IMR-90 (cell line): ENCODE data around the gene ASCL5. TPM values are rescaled to one million over a fixed set of nuclear protein-coding genes. Genes with fewer than 3 reads are reported as not detected.

Experiments used
- ATAC-seq: fragments of 200-7000 bp; cut with Tn5 transposase; 2 replicates; pipeline ENCODE4 v1.9.1; 2020; ENCODE audit warnings: low read depth, mild to moderate bottlenecking, moderate library complexity
- BruUV-seq: library from RNA; stranded (reverse); fragments of 400-500 nt; replicated peaks from 2 replicates; lab custom pipeline; 2021; lab: Mats Ljungman, UMichigan
- CTCF ChIA-PET: fragments of 300-600 bp; formaldehyde crosslinking; extraction: SDS; loops from one replicate; lab custom pipeline; 2021; ENCODE audit warnings: antibody characterized with exemption; lab: Yijun Ruan, JAX
- POLR2A ChIA-PET: fragments of 300-600 bp; sonication (Branson Sonifier 250); formaldehyde crosslinking; loops from one replicate; lab custom pipeline; 2022; ENCODE audit warnings: antibody characterized with exemption; ENCODE audit not compliant: unreplicated experiment; lab: Charles Lee
- DNase-seq: peaks from one replicate; pipeline ENCODE4 v3.0.0; 2013
- H2AFZ ChIP-seq: replicated peaks from 2 replicates; pipeline ENCODE3; 2013; ENCODE audit warnings: low read length, mild to moderate bottlenecking; ENCODE audit not compliant: poor library complexity
- H2AK5ac ChIP-seq: 2 replicates; pipeline ENCODE4 v1.6.1; 2013; ENCODE audit warnings: low read depth, low read length, inconsistent platforms
- H2AK9ac ChIP-seq: replicated peaks from 2 replicates; pipeline ENCODE3; 2013; ENCODE audit warnings: mild to moderate bottlenecking, low read depth, low read length, moderate library complexity; ENCODE audit not compliant: poor library complexity
- H2BK120ac ChIP-seq: 2 replicates; pipeline ENCODE4 v1.6.1; 2013; ENCODE audit warnings: low read depth, low read length, inconsistent platforms
- H2BK15ac ChIP-seq: 3 replicates; pipeline ENCODE4 v1.6.1; 2013; ENCODE audit warnings: low read depth, low read length, inconsistent platforms
- H2BK20ac ChIP-seq: 2 replicates; pipeline ENCODE4 v1.6.1; 2013; ENCODE audit warnings: low read depth, mild to moderate bottlenecking, inconsistent platforms, low read length, moderate library complexity
- H2BK5ac ChIP-seq: 2 replicates; pipeline ENCODE4 v1.6.1; 2013; ENCODE audit warnings: mild to moderate bottlenecking, low read depth, low read length, inconsistent platforms; ENCODE audit not compliant: poor library complexity, severe bottlenecking
- H3K14ac ChIP-seq: replicated peaks from 2 replicates; pipeline ENCODE4 v1.6.1; 2013; ENCODE audit warnings: low read depth, low read length, inconsistent platforms
- H3K18ac ChIP-seq: 2 replicates; pipeline ENCODE4 v1.6.1; 2013; ENCODE audit warnings: low read depth, low read length, control low read depth
- H3K23ac ChIP-seq: 2 replicates; pipeline ENCODE4 v1.6.1; 2013; ENCODE audit warnings: low read depth, low read length, inconsistent platforms
- H3K27ac ChIP-seq: 2 replicates; pipeline ENCODE4 v1.5.1; 2013; ENCODE audit warnings: mild to moderate bottlenecking, control low read depth, low read length; ENCODE audit not compliant: insufficient read depth
- H3K27me3 ChIP-seq: 2 replicates; pipeline ENCODE4 v1.6.1; 2013; ENCODE audit warnings: low read length; ENCODE audit not compliant: control insufficient read depth, insufficient read depth
- H3K36me3 ChIP-seq: 2 replicates; pipeline ENCODE4 v1.6.1; 2013; ENCODE audit warnings: low read length, mixed read lengths; ENCODE audit not compliant: control insufficient read depth, insufficient read depth
- H3K4ac ChIP-seq: 2 replicates; pipeline ENCODE4 v1.6.1; 2013; ENCODE audit warnings: low read depth, low read length, inconsistent platforms
- H3K4me1 ChIP-seq: 2 replicates; pipeline ENCODE4 v1.6.1; 2013; ENCODE audit warnings: low read length, mixed read lengths; ENCODE audit not compliant: control insufficient read depth, insufficient read depth
- H3K4me2 ChIP-seq: 2 replicates; pipeline ENCODE4 v1.6.1; 2013; ENCODE audit warnings: low read depth, mild to moderate bottlenecking, control low read depth, low read length, moderate library complexity
- H3K4me3 ChIP-seq: 2 replicates; pipeline ENCODE4 v1.5.1; 2013; ENCODE audit warnings: low read depth, mild to moderate bottlenecking, control low read depth, low read length, moderate library complexity; ENCODE audit not compliant: insufficient read depth
- H3K56ac ChIP-seq: 2 replicates; pipeline ENCODE4 v1.6.1; 2013; ENCODE audit warnings: low read length, inconsistent platforms; ENCODE audit not compliant: insufficient read depth; ENCODE audit errors: extremely low read depth
- H3K79me1 ChIP-seq, 2 experiments: 2 replicates each; pipeline ENCODE4 v1.6.1; 2013; ENCODE audit warnings: low read length in 2 of 2, inconsistent platforms in 1 of 2, low read depth in 1 of 2
- H3K9ac ChIP-seq: 2 replicates; pipeline ENCODE4 v1.6.1; 2013; ENCODE audit warnings: low read depth, low read length, control low read depth
- H3K9me1 ChIP-seq: 2 replicates; pipeline ENCODE4 v1.6.1; 2013; ENCODE audit warnings: low read length, inconsistent platforms; ENCODE audit not compliant: insufficient read depth
- H3K9me3 ChIP-seq: 2 replicates; pipeline ENCODE4 v1.6.1; 2013; ENCODE audit warnings: low read length; ENCODE audit not compliant: control insufficient read depth, insufficient read depth
- H4K20me1 ChIP-seq: 2 replicates; pipeline ENCODE4 v1.6.1; 2013; ENCODE audit warnings: low read length, inconsistent platforms; ENCODE audit not compliant: insufficient read depth
- H4K5ac ChIP-seq: 2 replicates; pipeline ENCODE4 v1.6.1; 2013; ENCODE audit warnings: mild to moderate bottlenecking, low read depth, low read length, control low read depth
- H4K8ac ChIP-seq, 2 experiments: 2 replicates each; pipeline ENCODE4 v1.6.1; 2013; ENCODE audit warnings: low read depth in 2 of 2, low read length in 2 of 2, control low read depth in 1 of 2, inconsistent platforms in 1 of 2
- H4K91ac ChIP-seq: 2 replicates; pipeline ENCODE4 v1.6.1; 2013; ENCODE audit warnings: low read depth, low read length, inconsistent platforms; ENCODE audit not compliant: insufficient read depth
- BHLHE40 ChIP-seq: fragments of 150-350 bp; IDR thresholded peaks from 2 replicates; pipeline ENCODE4 v1.6.1; 2016; ENCODE audit warnings: mild to moderate bottlenecking, low read depth, low read length
- CEBPB ChIP-seq: IDR thresholded peaks from 2 replicates; pipeline ENCODE4 v1.6.1; 2012; ENCODE audit warnings: low read depth, low read length, improper control_type of control experiment
- CHD1 ChIP-seq: IDR thresholded peaks from 2 replicates; pipeline ENCODE4 v1.6.1; 2012; ENCODE audit warnings: low read depth, low read length, improper control_type of control experiment
- CTCF ChIP-seq: conservative IDR thresholded peaks from 2 replicates; pipeline ENCODE4 v1.5.1; 2012; ENCODE audit warnings: mild to moderate bottlenecking, low read depth, low read length, improper control_type of control experiment
- ELK1 ChIP-seq: fragments of 150-350 bp; IDR thresholded peaks from 2 replicates; pipeline ENCODE4 v1.6.1; 2016; ENCODE audit warnings: low read depth, mild to moderate bottlenecking, low read length, moderate library complexity, borderline replicate concordance
- FOS ChIP-seq: fragments of 150-350 bp; IDR thresholded peaks from 2 replicates; pipeline ENCODE4 v1.6.1; 2016; ENCODE audit warnings: low read depth, low read length
- MAFK ChIP-seq: IDR thresholded peaks from 2 replicates; pipeline ENCODE4 v1.6.1; 2012; ENCODE audit warnings: low read depth, low read length, improper control_type of control experiment
- MAZ ChIP-seq: IDR thresholded peaks from 2 replicates; pipeline ENCODE4 v1.6.1; 2012; ENCODE audit warnings: low read depth, mild to moderate bottlenecking, low read length, improper control_type of control experiment, moderate library complexity, borderline replicate concordance
- MXI1 ChIP-seq: IDR thresholded peaks from 2 replicates; pipeline ENCODE4 v1.6.1; 2012; ENCODE audit warnings: low read depth, mild to moderate bottlenecking, low read length, moderate library complexity, borderline replicate concordance
- NFE2L2 ChIP-seq: fragments of 150-350 bp; IDR thresholded peaks from 2 replicates; pipeline ENCODE4 v1.6.1; 2016; ENCODE audit warnings: low read depth, mild to moderate bottlenecking, low read length
- POLR2A ChIP-seq: IDR thresholded peaks from 2 replicates; pipeline ENCODE4 v1.6.1; 2012; ENCODE audit warnings: mild to moderate bottlenecking, low read depth, low read length
- RAD21 ChIP-seq: IDR thresholded peaks from 2 replicates; pipeline ENCODE4 v1.6.1; 2012; ENCODE audit warnings: low read length, improper control_type of control experiment
- RCOR1 ChIP-seq: IDR thresholded peaks from 2 replicates; pipeline ENCODE4 v1.6.1; 2012; ENCODE audit warnings: mild to moderate bottlenecking, low read length, improper control_type of control experiment; ENCODE audit not compliant: insufficient replicate concordance
- RFX5 ChIP-seq: IDR thresholded peaks from 2 replicates; pipeline ENCODE4 v1.8.0; 2012; ENCODE audit warnings: low read depth, mild to moderate bottlenecking, low read length, moderate library complexity
- SMC3 ChIP-seq: fragments of 150-350 bp; IDR thresholded peaks from 2 replicates; pipeline ENCODE4 v1.6.1; 2016; ENCODE audit warnings: low read depth, mild to moderate bottlenecking, antibody characterized with exemption, low read length, moderate library complexity
- USF2 ChIP-seq: fragments of 150-350 bp; IDR thresholded peaks from 2 replicates; pipeline ENCODE4 v1.6.1; 2017; ENCODE audit warnings: mild to moderate bottlenecking, antibody characterized with exemption, low read length, low read depth
- WGBS, 2 experiments: methylation state at CpG; one replicate each; pipeline versions ENCODE4 v1.1.5 to v1.1.7; 2013; ENCODE audit warnings: missing lambda C conversion rate in 2 of 2; ENCODE audit not compliant: insufficient read length in 1 of 2; ENCODE audit errors: extremely low coverage in 2 of 2; 5-methylcytosine and 5-hydroxymethylcytosine counted together
- dilution Hi-C: fragments of 300-500 bp; cut with HindIII; formaldehyde crosslinking; loops from one replicate; pipeline ENCODE4 v1.14.3; 2018; ENCODE audit warnings: low sequenced_read_pairs; ENCODE audit not compliant: unreplicated experiment
- in situ Hi-C: fragments of 300-500 bp; cut with MboI; formaldehyde crosslinking; loops from 3 replicates; pipeline ENCODE4 v1.14.3; 2019; ENCODE audit warnings: low sequenced_read_pairs, inconsistent platforms, mixed read lengths
- intact Hi-C: fragments of 100-400 bp; cut with micrococcal nuclease; formaldehyde crosslinking; loops from 2 replicates; pipeline ENCODE4 v1.10.0; 2022
- polyA plus RNA-seq, 3 experiments: library from polyadenylated mRNA; depleted of rRNA; stranded (reverse); fragments of >200 nt; gene quantifications; 2 replicates each; pipeline ENCODE4 v1.2.3, GENCODE V29; 2012; ENCODE audit warnings: low replicate concordance in 1 of 3
- total RNA-seq: library from RNA; depleted of rRNA; stranded (reverse); fragments of >200 nt; gene quantifications from 2 replicates; pipeline ENCODE4 v1.2.3, GENCODE V29; 2012

ASCL5 gene
- total and polyA plus RNA-seq, 2 of the 4 experiments (the other 2 are of a cell fraction), result not detected

- Histone ChIP-seq H3K27me3 (peaks cover 54% of the 10 kb centered on the region), H4K20me1 (no peaks in the 10 kb centered on the region), H4K91ac (no peak overlapping the region), H3K23ac (no peak overlapping the region), H3K14ac (no peak overlapping the region), H3K36me3 (no peaks in the 10 kb centered on the region), H2BK15ac (no peak overlapping the region), H2AFZ (no peak overlapping the region), H3K4ac (no peak overlapping the region), H3K4me3 (no peak overlapping the region), H2BK20ac (no peak overlapping the region), H3K9me3 (no peaks in the 10 kb centered on the region), H4K8ac (no peak overlapping the region), H2AK9ac (no peak overlapping the region), H3K4me1 (peaks cover 2% of the 10 kb centered on the region; the same call in 1 of the 2 replicates), H3K9me1 (no peaks in the 10 kb centered on the region), H3K18ac (no peak overlapping the region), H4K5ac (no peak overlapping the region), H2AK5ac (no peak overlapping the region), H2BK5ac (no peak overlapping the region), H3K27ac (no peak overlapping the region), H3K9ac (no peak overlapping the region), H3K4me2 (no peak overlapping the region), H3K79me1 (no peaks in the 10 kb centered on the region), H2BK120ac (no peak overlapping the region), H3K56ac (no peak overlapping the region)
- CTCF ChIA-PET, result no interaction called here
- in situ Hi-C loops, result no loop called here
- dilution Hi-C loops, result no loop called here
- DNase-seq, result no peak
- ATAC-seq, result no peak
- no TSS peak for BruUV-seq
- WGBS, 2 experiments, result 85% methylated on average over 2 of the region's 2 CpGs; no CpG with 5 or more reads in 1 of the 2 experiments
- TF ChIP-seq RCOR1, result no peak
- TF ChIP-seq MAZ, result no peak
- TF ChIP-seq BHLHE40, result no peak
- TF ChIP-seq NFE2L2, result no peak
- no peak for TF ChIP-seq RAD21
- no peak for TF ChIP-seq MXI1
- no peak for TF ChIP-seq CEBPB
- no peak for TF ChIP-seq USF2
- no peak for TF ChIP-seq RFX5
- TF ChIP-seq FOS, result no peak
- TF ChIP-seq SMC3, result no peak
- no peak for TF ChIP-seq MAFK
- no peak for TF ChIP-seq CTCF
- TF ChIP-seq CHD1, result no peak
- no peak for TF ChIP-seq POLR2A
- TF ChIP-seq ELK1, result no peak
- intact Hi-C loops, result no loop called here
- POLR2A ChIA-PET, result no interaction called here
Measured at GRCh38 chr1:201116091-201116490, 10.9 kb downstream of the ASCL5 start.
